ENCODE results near the gene VTI1A.

Gene VTI1A

GRCh38 chr10:112738606-112739591, 291.9 kb downstream of the VTI1A start:
- Histone ChIP-seq H3K4me1 (ENCODE audit: control insufficient read depth, insufficient read depth, low read length) (peaks cover 21% of the 10 kb centered on the region), H3K36me3 (ENCODE audit: control insufficient read depth in 2 of 2, insufficient read depth in 1 of 2, low read length in 2 of 2) (no peaks in the 10 kb centered on the region), H3K4me3 (ENCODE audit: low read depth, low read length) (no peak overlapping the region), H3K27ac (ENCODE audit: extremely low read depth, low read depth, low read length) (no peak overlapping the region), H3K9me3 (ENCODE audit: control insufficient read depth, insufficient read depth, low read depth, low read length) (no peaks in the 10 kb centered on the region)
- TF ChIP-seq ZNF510 (tag by site-specific recombination; IDR thresholded peaks at IDR 0.05; ENCODE audit: insufficient replicate concordance) = no peak
- TF ChIP-seq KLF8 (tag by site-specific recombination; IDR thresholded peaks at IDR 0.05) = no peak
- TF ChIP-seq ZSCAN16 (tag by site-specific recombination; IDR thresholded peaks at IDR 0.05) = no peak
- CTCF ChIA-PET = no interaction called here
- POLR2A ChIA-PET = no interaction called here

GRCh38 chr10:112739592-112740353, 292.8 kb downstream of the VTI1A start:
- Histone ChIP-seq H3K9me3 (ENCODE audit: control insufficient read depth, insufficient read depth, low read depth, low read length) (no peaks in the 10 kb centered on the region), H3K4me1 (ENCODE audit: control insufficient read depth, insufficient read depth, low read length) (peaks cover 21% of the 10 kb centered on the region), H3K4me3 (ENCODE audit: low read depth, low read length) (no peak overlapping the region), H3K27ac (ENCODE audit: extremely low read depth, low read depth, low read length) (no peak overlapping the region), H3K36me3 (ENCODE audit: control insufficient read depth in 2 of 2, insufficient read depth in 1 of 2, low read length in 2 of 2) (no peaks in the 10 kb centered on the region)
- CTCF ChIA-PET = interaction anchor here (0.7 kb wide), 1 partner anchor 25 kb away, joined by 3 read pairs; no protein-coding TSS in a partner anchor
- POLR2A ChIA-PET = no interaction called here
- no peak for TF ChIP-seq ZNF707 (tag by site-specific recombination; IDR thresholded peaks at IDR 0.05)
- no peak for TF ChIP-seq ZNF311 (tag by site-specific recombination; IDR thresholded peaks at IDR 0.05; ENCODE audit: borderline replicate concordance)
- no peak for TF ChIP-seq ZNF292 (tag by site-specific recombination; IDR thresholded peaks at IDR 0.05; ENCODE audit: borderline replicate concordance, low read depth)
- no peak for TF ChIP-seq ZNF623 (tag by site-specific recombination; IDR thresholded peaks at IDR 0.05)
- no peak for TF ChIP-seq AEBP2 (tag by site-specific recombination; IDR thresholded peaks at IDR 0.05; ENCODE audit: borderline replicate concordance)
- TF ChIP-seq ZNF433 (tag by site-specific recombination; IDR thresholded peaks at IDR 0.05; ENCODE audit: low read depth) = no peak
- no peak for TF ChIP-seq ZBTB1 (tag by site-specific recombination; IDR thresholded peaks at IDR 0.05)
- TF ChIP-seq ZBTB49 (tag by site-specific recombination; IDR thresholded peaks at IDR 0.05; ENCODE audit: low read depth) = no peak
- TF ChIP-seq HOXC10 (CRISPR knock-in tag; IDR thresholded peaks at IDR 0.05) = no peak
- TF ChIP-seq ZNF132 (tag by site-specific recombination; IDR thresholded peaks at IDR 0.05; ENCODE audit: borderline replicate concordance) = no peak
- no peak for TF ChIP-seq ZNF785 (tag by site-specific recombination; IDR thresholded peaks at IDR 0.05)
- no peak for TF ChIP-seq ZBTB17 (tag by site-specific recombination; IDR thresholded peaks at IDR 0.05)

GRCh38 chr10:112741830-112742402, 294.9 kb downstream of the VTI1A start:
- H3K27ac ChIP-seq (ENCODE audit: extremely low read depth, low read depth, low read length) = no peak overlapping the region
- POLR2A ChIA-PET = no interaction called here

More at GRCh38 chr10:112741830-112742402, 294.9 kb downstream of the VTI1A start:
- TF ChIP-seq CTCF (tag by site-specific recombination; IDR thresholded peaks at IDR 0.05) (no peak), MYNN (tag by site-specific recombination; IDR thresholded peaks at IDR 0.05; ENCODE audit: borderline replicate concordance) (peak; percentile 53; the same call in 1 of the 2 replicates), FEZF1 (tag by site-specific recombination; IDR thresholded peaks at IDR 0.05) (peak; percentile 73)
- H3K9me3 ChIP-seq (ENCODE audit: control insufficient read depth, insufficient read depth, low read depth, low read length) = no peaks in the 10 kb centered on the region
- no peaks in the 10 kb centered on the region for H3K36me3 ChIP-seq (ENCODE audit: control insufficient read depth in 2 of 2, insufficient read depth in 1 of 2, low read length in 2 of 2)
- no peak overlapping the region for H3K4me3 ChIP-seq (ENCODE audit: low read depth, low read length)
- CTCF ChIA-PET = interaction anchor here (0.6 kb wide), 2 partner anchors 10 to 170 kb away, joined by 3 read pairs; no protein-coding TSS in a partner anchor
- peaks cover 21% of the 10 kb centered on the region for H3K4me1 ChIP-seq (ENCODE audit: control insufficient read depth, insufficient read depth, low read length)
